WTC11 (cell line): Measurements from ENCODE around the gene F8. TPM values are rescaled to one million over a fixed set of nuclear protein-coding genes. Genes with fewer than 3 reads are reported as not detected.

ENCODE experiments used
- ATAC-seq: fragments of 200-7000 bp; cut with Tn5 transposase; 2 replicates; pipeline ENCODE4 v1.10.0; 2021; ENCODE audit warnings: mild to moderate bottlenecking, moderate library complexity
- CTCF ChIA-PET: fragments of 300-600 bp; sonication (Branson Sonifier 250); formaldehyde crosslinking; loops from one replicate; lab custom pipeline; 2021; ENCODE audit warnings: antibody characterized with exemption; lab: Charles Lee
- POLR2A ChIA-PET: fragments of 350-600 bp; sonication (Branson Sonifier 250); formaldehyde crosslinking; loops from one replicate; lab custom pipeline; 2021; ENCODE audit warnings: antibody characterized with exemption; lab: Charles Lee
- DNase-seq: peaks from one replicate; pipeline ENCODE4 v3.0.0; 2021; ENCODE audit warnings: low spot score
- H3K27ac Mint-ChIP-seq: 2 replicates; pipeline ENCODE4 v1.8.0; 2021; ENCODE audit warnings: mixed read lengths
- H3K27me3 Mint-ChIP-seq: 2 replicates; pipeline ENCODE4 v1.8.0; 2021; ENCODE audit warnings: low read depth, mild to moderate bottlenecking, moderate library complexity, mixed read lengths
- H3K36me3 Mint-ChIP-seq: 2 replicates; pipeline ENCODE4 v1.8.0; 2021; ENCODE audit warnings: mixed read lengths
- H3K4me1 Mint-ChIP-seq: 2 replicates; pipeline ENCODE4 v1.8.0; 2022; ENCODE audit warnings: mixed read lengths
- H3K4me3 Mint-ChIP-seq: 2 replicates; pipeline ENCODE4 v1.8.0; 2021; ENCODE audit warnings: mild to moderate bottlenecking, moderate library complexity, mixed read lengths
- H3K9me3 Mint-ChIP-seq: 2 replicates; pipeline ENCODE4 v1.8.0; 2021; ENCODE audit warnings: mixed read lengths
- CBFB ChIP-seq: sonication (generic); formaldehyde crosslinking; IDR thresholded peaks from 2 replicates; pipeline ENCODE4 v1.8.1; 2022; ENCODE audit warnings: mild to moderate bottlenecking, low read depth, missing genetic modification reagents
- CREM ChIP-seq: sonication (generic); formaldehyde crosslinking; IDR thresholded peaks from 2 replicates; pipeline ENCODE4 v1.8.1; 2022; ENCODE audit warnings: mild to moderate bottlenecking, missing genetic modification reagents, moderate library complexity
- FOXJ3 ChIP-seq: sonication (generic); formaldehyde crosslinking; IDR thresholded peaks from 2 replicates; pipeline ENCODE4 v1.9.0; 2021; ENCODE audit warnings: missing genetic modification reagents, mild to moderate bottlenecking, borderline replicate concordance
- FOXK1 ChIP-seq: sonication (generic); formaldehyde crosslinking; IDR thresholded peaks from 2 replicates; pipeline ENCODE4 v1.8.0; 2022; ENCODE audit warnings: mild to moderate bottlenecking, moderate library complexity, missing genetic modification reagents
- GTF2I ChIP-seq: fragments of 250-450 bp; sonication (Bioruptor Pico); conservative IDR thresholded peaks from 2 replicates; pipeline ENCODE4 v1.4.0; 2021; ENCODE audit warnings: mild to moderate bottlenecking
- HMGA2 ChIP-seq: fragments of 250-450 bp; sonication (Bioruptor Pico); IDR thresholded peaks from 2 replicates; pipeline ENCODE4 v1.4.0; 2021; ENCODE audit warnings: mild to moderate bottlenecking, moderate library complexity
- MXD4 ChIP-seq: fragments of 250-450 bp; sonication (Bioruptor Pico); IDR thresholded peaks from 2 replicates; pipeline ENCODE4 v1.8.0; 2021; ENCODE audit warnings: mild to moderate bottlenecking, moderate library complexity, borderline replicate concordance
- MYBL2 ChIP-seq: sonication (generic); formaldehyde crosslinking; IDR thresholded peaks from 2 replicates; pipeline ENCODE4 v1.8.1; 2023; ENCODE audit warnings: mild to moderate bottlenecking, moderate library complexity, missing genetic modification reagents
- NFATC4 ChIP-seq: fragments of 250-450 bp; sonication (Bioruptor Pico); IDR thresholded peaks from 2 replicates; pipeline ENCODE4 v1.9.0; 2021; ENCODE audit warnings: mild to moderate bottlenecking
- NFE2L1 ChIP-seq: sonication (generic); formaldehyde crosslinking; IDR thresholded peaks from 2 replicates; pipeline ENCODE4 v1.8.1; 2023; ENCODE audit warnings: missing genetic modification reagents
- NR1H2 ChIP-seq: sonication (generic); formaldehyde crosslinking; IDR thresholded peaks from 2 replicates; pipeline ENCODE4 v1.9.0; 2021; ENCODE audit warnings: mild to moderate bottlenecking, moderate library complexity, missing genetic modification reagents
- PRRX2 ChIP-seq: fragments of 250-450 bp; sonication (Bioruptor Pico); IDR thresholded peaks from 2 replicates; pipeline ENCODE4 v1.8.0; 2021; ENCODE audit warnings: mild to moderate bottlenecking
- RELA ChIP-seq: sonication (generic); formaldehyde crosslinking; IDR thresholded peaks from 2 replicates; pipeline ENCODE4 v1.8.1; 2022; ENCODE audit warnings: missing genetic modification reagents, mild to moderate bottlenecking, borderline replicate concordance
- SOX15 ChIP-seq: fragments of 250-450 bp; sonication (Bioruptor Pico); IDR thresholded peaks from 2 replicates; pipeline ENCODE4 v1.9.0; 2021; ENCODE audit warnings: mild to moderate bottlenecking
- ZNF396 ChIP-seq: fragments of 250-450 bp; sonication (Bioruptor Pico); IDR thresholded peaks from 2 replicates; pipeline ENCODE4 v1.8.0; 2021; ENCODE audit warnings: mild to moderate bottlenecking, moderate library complexity, borderline replicate concordance
- total RNA-seq: library from RNA; stranded (reverse); gene quantifications from 3 replicates; pipeline ENCODE4 v1.2.3, GENCODE V29; 2021
- TF ChIP-seq, protein P1 (sequence below): sonication (generic); formaldehyde crosslinking; IDR thresholded peaks from 2 replicates; pipeline ENCODE4 v1.8.1; 2023; ENCODE audit warnings: mild to moderate bottlenecking, missing genetic modification reagents, moderate library complexity
- TF ChIP-seq, protein P2 (sequence below): fragments of 250-450 bp; sonication (Bioruptor Pico); conservative IDR thresholded peaks from 2 replicates; pipeline ENCODE4 v1.9.0; 2021; ENCODE audit warnings: mild to moderate bottlenecking
- TF ChIP-seq, protein P3 (sequence below): sonication (generic); formaldehyde crosslinking; IDR thresholded peaks from 2 replicates; pipeline ENCODE4 v1.8.0; 2022; ENCODE audit warnings: missing genetic modification reagents
- TF ChIP-seq, protein P4 (sequence below): sonication (generic); formaldehyde crosslinking; IDR thresholded peaks from 2 replicates; pipeline ENCODE4 v1.8.0; 2023; ENCODE audit warnings: missing genetic modification reagents
- TF ChIP-seq, protein P5 (sequence below): fragments of 250-450 bp; sonication (Bioruptor Pico); IDR thresholded peaks from 2 replicates; pipeline ENCODE4 v2.1.2; 2022; ENCODE audit warnings: mild to moderate bottlenecking, moderate library complexity
- TF ChIP-seq, protein P6 (sequence below): sonication (generic); formaldehyde crosslinking; IDR thresholded peaks from 2 replicates; pipeline ENCODE4 v1.8.1; 2023; ENCODE audit warnings: mild to moderate bottlenecking, moderate library complexity, missing genetic modification reagents
- TF ChIP-seq, protein P7 (sequence below): sonication (generic); formaldehyde crosslinking; conservative IDR thresholded peaks from 2 replicates; pipeline ENCODE4 v1.8.1; 2022; ENCODE audit warnings: mild to moderate bottlenecking, missing genetic modification reagents
- TF ChIP-seq, protein P8 (sequence below): sonication (generic); formaldehyde crosslinking; IDR thresholded peaks from 2 replicates; pipeline ENCODE4 v1.8.1; 2022; ENCODE audit warnings: low read depth, missing genetic modification reagents, borderline replicate concordance

Gene F8
- total RNA-seq, 1 experiment from 2014 or later, result 1.6 TPM

DNA sequence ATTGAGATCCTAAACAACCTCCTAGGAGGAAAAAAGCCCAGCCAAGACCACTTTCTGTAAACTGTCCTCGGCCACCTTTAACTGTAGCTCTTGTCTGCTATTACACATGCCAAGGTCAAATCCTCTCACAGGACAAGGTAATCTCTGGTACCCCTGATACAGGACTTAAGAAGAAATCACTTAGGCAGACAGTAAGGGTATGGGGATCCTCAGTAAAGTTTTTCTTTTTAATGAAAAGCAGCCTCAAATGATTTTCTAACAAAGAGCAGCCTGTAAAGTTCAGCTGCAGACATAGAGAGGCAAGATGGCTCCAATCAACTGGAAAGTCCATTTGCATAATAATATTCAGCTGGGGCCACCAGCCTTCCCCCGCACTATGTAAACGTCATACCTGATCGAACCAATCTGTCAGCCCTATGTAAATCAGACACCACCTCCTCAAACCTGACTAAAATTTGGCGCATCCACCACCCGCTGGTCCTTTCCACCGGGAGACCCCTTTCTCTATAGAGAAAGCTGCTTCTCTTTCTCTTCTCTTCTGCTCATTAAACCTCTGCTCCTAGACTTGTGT, 202.7 kb downstream of the F8 start:
- ATAC-seq, result peak; percentile 61

DNA sequence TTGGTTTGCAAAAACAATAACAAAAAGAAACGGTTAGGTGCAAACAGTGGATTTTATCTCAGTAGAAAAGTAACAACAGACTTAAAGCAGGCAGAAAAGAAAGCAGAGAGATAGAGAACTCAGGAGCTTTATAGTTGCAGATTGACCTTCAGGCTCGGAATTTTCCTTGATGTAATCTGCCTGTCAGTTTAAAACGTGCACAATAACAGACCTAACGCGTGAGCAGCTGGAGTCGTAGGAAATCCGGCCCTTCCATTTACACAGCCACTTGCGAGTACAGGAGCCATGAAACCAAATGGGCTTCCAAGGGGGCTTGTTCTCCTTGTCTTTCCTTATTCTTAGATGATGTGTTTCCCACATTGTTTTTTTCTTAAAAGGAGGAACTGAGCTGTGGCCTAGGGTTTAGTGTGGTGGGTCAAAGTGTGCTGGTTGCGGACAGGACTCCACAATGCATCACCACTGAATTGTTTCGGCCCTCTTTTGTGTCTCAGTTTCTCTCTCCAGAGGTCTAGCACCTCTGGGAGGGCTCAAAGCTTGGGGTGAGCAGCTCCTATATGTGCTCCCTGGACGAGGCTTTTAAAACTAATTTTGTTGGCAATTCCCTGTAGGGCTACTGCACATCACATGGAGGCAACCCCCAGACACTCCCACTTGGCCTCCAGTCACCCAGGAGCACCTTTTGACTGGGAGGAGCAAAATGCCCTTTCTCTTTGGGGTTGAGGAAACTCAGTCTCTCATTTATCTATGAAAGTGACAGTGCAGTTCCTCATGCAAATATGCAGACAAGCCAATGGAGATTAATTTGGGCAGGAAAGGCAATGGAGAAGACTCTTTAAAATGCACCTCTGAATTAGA, 203.4 kb downstream of the F8 start:
- Mint-ChIP-seq H3K27me3 (no peaks in the 10 kb centered on the region), H3K4me3 (no peak overlapping the region; the same call in 1 of the 2 replicates), H3K4me1 (peaks cover 42% of the 10 kb centered on the region), H3K36me3 (peaks cover 10% of the 10 kb centered on the region), H3K9me3 (peaks cover 8% of the 10 kb centered on the region), H3K27ac (peak overlapping the region; percentile 63; the same call in 1 of the 2 replicates)
- CTCF ChIA-PET, result no interaction called here
- POLR2A ChIA-PET, result no interaction called here
- ATAC-seq, result no peak
- no peak for DNase-seq
- TF ChIP-seq PRRX2 (no peak), FOXJ3 (no peak), MYBL2 (CRISPR knock-in tag) (no peak), HMGA2 (CRISPR knock-in tag) (no peak), RELA (CRISPR knock-in tag) (no peak), NFE2L1 (no peak), MXD4 (no peak), CBFB (CRISPR knock-in tag) (no peak), NR1H2 (no peak), ZNF396 (no peak)
- TF ChIP-seq, protein P1, sequence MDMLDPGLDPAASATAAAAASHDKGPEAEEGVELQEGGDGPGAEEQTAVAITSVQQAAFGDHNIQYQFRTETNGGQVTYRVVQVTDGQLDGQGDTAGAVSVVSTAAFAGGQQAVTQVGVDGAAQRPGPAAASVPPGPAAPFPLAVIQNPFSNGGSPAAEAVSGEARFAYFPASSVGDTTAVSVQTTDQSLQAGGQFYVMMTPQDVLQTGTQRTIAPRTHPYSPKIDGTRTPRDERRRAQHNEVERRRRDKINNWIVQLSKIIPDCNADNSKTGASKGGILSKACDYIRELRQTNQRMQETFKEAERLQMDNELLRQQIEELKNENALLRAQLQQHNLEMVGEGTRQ (CRISPR knock-in tag), result no peak
- TF ChIP-seq, protein P2, sequence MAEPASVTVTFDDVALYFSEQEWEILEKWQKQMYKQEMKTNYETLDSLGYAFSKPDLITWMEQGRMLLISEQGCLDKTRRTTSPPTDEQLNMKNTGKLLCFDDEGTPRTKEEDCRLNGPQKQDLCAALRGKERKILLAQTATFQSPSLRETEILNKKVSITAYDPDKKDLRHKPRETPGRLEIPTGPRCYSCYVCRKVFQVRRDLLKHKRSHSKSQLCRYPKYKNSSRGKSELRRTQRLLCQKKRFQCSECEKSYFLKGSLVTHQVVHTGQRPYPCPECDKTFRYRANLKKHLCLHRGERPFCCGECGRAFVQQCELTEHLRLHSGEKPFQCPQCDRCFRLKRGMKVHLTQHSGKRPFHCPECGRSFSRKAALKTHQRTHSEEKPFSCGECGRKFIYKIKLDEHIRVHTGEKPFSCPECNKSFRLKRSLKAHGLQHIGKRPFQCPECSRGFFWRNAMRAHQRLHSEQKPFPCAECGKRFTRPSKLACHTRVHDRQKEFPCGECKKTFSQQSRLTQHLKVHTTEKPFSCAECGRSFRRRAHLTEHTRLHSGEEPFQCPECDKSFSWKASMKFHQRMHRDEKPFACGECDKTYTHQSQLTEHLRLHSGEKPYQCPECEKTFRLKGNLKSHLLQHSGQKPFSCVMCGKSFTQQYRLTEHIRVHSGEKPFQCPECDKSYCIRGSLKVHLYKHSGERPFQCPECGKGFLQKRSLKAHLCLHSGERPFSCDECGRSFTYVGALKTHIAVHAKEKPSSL (CRISPR knock-in tag), result no peak
- TF ChIP-seq, protein P3, sequence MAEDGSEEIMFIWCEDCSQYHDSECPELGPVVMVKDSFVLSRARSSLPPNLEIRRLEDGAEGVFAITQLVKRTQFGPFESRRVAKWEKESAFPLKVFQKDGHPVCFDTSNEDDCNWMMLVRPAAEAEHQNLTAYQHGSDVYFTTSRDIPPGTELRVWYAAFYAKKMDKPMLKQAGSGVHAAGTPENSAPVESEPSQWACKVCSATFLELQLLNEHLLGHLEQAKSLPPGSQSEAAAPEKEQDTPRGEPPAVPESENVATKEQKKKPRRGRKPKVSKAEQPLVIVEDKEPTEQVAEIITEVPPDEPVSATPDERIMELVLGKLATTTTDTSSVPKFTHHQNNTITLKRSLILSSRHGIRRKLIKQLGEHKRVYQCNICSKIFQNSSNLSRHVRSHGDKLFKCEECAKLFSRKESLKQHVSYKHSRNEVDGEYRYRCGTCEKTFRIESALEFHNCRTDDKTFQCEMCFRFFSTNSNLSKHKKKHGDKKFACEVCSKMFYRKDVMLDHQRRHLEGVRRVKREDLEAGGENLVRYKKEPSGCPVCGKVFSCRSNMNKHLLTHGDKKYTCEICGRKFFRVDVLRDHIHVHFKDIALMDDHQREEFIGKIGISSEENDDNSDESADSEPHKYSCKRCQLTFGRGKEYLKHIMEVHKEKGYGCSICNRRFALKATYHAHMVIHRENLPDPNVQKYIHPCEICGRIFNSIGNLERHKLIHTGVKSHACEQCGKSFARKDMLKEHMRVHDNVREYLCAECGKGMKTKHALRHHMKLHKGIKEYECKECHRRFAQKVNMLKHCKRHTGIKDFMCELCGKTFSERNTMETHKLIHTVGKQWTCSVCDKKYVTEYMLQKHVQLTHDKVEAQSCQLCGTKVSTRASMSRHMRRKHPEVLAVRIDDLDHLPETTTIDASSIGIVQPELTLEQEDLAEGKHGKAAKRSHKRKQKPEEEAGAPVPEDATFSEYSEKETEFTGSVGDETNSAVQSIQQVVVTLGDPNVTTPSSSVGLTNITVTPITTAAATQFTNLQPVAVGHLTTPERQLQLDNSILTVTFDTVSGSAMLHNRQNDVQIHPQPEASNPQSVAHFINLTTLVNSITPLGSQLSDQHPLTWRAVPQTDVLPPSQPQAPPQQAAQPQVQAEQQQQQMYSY (CRISPR knock-in tag), result no peak
- TF ChIP-seq, protein P4, sequence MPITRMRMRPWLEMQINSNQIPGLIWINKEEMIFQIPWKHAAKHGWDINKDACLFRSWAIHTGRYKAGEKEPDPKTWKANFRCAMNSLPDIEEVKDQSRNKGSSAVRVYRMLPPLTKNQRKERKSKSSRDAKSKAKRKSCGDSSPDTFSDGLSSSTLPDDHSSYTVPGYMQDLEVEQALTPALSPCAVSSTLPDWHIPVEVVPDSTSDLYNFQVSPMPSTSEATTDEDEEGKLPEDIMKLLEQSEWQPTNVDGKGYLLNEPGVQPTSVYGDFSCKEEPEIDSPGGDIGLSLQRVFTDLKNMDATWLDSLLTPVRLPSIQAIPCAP (CRISPR knock-in tag), result no peak
- TF ChIP-seq, protein P5, sequence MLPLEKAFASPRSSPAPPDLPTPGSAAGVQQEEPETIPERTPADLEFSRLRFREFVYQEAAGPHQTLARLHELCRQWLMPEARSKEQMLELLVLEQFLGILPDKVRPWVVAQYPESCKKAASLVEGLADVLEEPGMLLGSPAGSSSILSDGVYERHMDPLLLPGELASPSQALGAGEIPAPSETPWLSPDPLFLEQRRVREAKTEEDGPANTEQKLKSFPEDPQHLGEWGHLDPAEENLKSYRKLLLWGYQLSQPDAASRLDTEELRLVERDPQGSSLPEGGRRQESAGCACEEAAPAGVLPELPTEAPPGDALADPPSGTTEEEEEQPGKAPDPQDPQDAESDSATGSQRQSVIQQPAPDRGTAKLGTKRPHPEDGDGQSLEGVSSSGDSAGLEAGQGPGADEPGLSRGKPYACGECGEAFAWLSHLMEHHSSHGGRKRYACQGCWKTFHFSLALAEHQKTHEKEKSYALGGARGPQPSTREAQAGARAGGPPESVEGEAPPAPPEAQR (CRISPR knock-in tag), result no peak
- TF ChIP-seq, protein P6, sequence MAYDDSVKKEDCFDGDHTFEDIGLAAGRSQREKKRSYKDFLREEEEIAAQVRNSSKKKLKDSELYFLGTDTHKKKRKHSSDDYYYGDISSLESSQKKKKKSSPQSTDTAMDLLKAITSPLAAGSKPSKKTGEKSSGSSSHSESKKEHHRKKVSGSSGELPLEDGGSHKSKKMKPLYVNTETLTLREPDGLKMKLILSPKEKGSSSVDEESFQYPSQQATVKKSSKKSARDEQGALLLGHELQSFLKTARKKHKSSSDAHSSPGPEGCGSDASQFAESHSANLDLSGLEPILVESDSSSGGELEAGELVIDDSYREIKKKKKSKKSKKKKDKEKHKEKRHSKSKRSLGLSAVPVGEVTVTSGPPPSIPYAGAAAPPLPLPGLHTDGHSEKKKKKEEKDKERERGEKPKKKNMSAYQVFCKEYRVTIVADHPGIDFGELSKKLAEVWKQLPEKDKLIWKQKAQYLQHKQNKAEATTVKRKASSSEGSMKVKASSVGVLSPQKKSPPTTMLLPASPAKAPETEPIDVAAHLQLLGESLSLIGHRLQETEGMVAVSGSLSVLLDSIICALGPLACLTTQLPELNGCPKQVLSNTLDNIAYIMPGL (CRISPR knock-in tag), result no peak

More for the DNA sequence above, 202.7 kb downstream of the F8 start:
- Mint-ChIP-seq H3K36me3 (peaks cover 10% of the 10 kb centered on the region), H3K4me3 (peak overlapping the region; percentile 36), H3K4me1 (peaks cover 39% of the 10 kb centered on the region), H3K27ac (peak overlapping the region; percentile 95), H3K27me3 (no peaks in the 10 kb centered on the region), H3K9me3 (peaks cover 8% of the 10 kb centered on the region)
- ChIA-PET CTCF (no interaction called here), POLR2A (no interaction called here)
- TF ChIP-seq CREM (CRISPR knock-in tag), result no peak
- TF ChIP-seq, protein P7, sequence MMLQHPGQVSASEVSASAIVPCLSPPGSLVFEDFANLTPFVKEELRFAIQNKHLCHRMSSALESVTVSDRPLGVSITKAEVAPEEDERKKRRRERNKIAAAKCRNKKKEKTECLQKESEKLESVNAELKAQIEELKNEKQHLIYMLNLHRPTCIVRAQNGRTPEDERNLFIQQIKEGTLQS (CRISPR knock-in tag), result no peak
- TF ChIP-seq GTF2I (CRISPR knock-in tag), result no peak
- no peak for TF ChIP-seq SOX15
- no peak for TF ChIP-seq ZNF396
- TF ChIP-seq, protein P8, sequence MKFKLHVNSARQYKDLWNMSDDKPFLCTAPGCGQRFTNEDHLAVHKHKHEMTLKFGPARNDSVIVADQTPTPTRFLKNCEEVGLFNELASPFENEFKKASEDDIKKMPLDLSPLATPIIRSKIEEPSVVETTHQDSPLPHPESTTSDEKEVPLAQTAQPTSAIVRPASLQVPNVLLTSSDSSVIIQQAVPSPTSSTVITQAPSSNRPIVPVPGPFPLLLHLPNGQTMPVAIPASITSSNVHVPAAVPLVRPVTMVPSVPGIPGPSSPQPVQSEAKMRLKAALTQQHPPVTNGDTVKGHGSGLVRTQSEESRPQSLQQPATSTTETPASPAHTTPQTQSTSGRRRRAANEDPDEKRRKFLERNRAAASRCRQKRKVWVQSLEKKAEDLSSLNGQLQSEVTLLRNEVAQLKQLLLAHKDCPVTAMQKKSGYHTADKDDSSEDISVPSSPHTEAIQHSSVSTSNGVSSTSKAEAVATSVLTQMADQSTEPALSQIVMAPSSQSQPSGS (CRISPR knock-in tag), result no peak
- no peak for TF ChIP-seq NFATC4 (CRISPR knock-in tag)
- TF ChIP-seq FOXK1 (CRISPR knock-in tag), result no peak
- no peak for DNase-seq
